Caco-2 (cell line): Measurements from ENCODE around the gene SEZ6. TPM values are rescaled to one million over a fixed set of nuclear protein-coding genes. Genes with fewer than 3 reads are reported as not detected.

Experiments used
- BruUV-seq: library from RNA; stranded (reverse); fragments of 400-500 nt; replicated peaks from 2 replicates; lab custom pipeline; 2021; lab: Mats Ljungman, UMichigan
- CTCF ChIA-PET: fragments of 300-600 bp; sonication (Branson Sonifier 250); formaldehyde crosslinking; loops from one replicate; lab custom pipeline; 2022; ENCODE audit warnings: antibody characterized with exemption; lab: Charles Lee
- POLR2A ChIA-PET: fragments of 300-600 bp; sonication (Branson Sonifier 250); formaldehyde crosslinking; loops from one replicate; lab custom pipeline; 2022; ENCODE audit warnings: antibody characterized with exemption; lab: Charles Lee
- DNase-seq, 2 experiments: peaks; one replicate each; pipeline versions ENCODE4 v3.0.0 to v3.0.0-alpha.2; 2020 to 2022
- H3K27me3 ChIP-seq: replicated peaks from 2 replicates; pipeline ENCODE4 v1.6.0; 2011; ENCODE audit warnings: low read length; ENCODE audit not compliant: control insufficient read depth, insufficient read depth
- H3K36me3 ChIP-seq: 2 replicates; pipeline ENCODE4 v1.5.1; 2011; ENCODE audit warnings: low read length; ENCODE audit not compliant: control insufficient read depth, insufficient read depth
- H3K4me1 ChIP-seq: fragments of 250-450 bp; sonication (Bioruptor Pico); 2 replicates; pipeline ENCODE4 v1.5.1; 2020; ENCODE audit warnings: mild to moderate bottlenecking
- H3K4me3 ChIP-seq: 2 replicates; pipeline ENCODE4 v1.5.1; 2011; ENCODE audit warnings: low read depth, mild to moderate bottlenecking, control low read depth, low read length
- H3K9me3 ChIP-seq: fragments of 250-450 bp; sonication (Bioruptor Pico); 2 replicates; pipeline ENCODE4 v1.5.1; 2020; ENCODE audit warnings: mild to moderate bottlenecking, moderate library complexity
- H3K27ac Mint-ChIP-seq: one replicate; pipeline ENCODE4 v1.8.0; 2022; ENCODE audit warnings: mixed read lengths; ENCODE audit not compliant: unreplicated experiment
- H3K27me3 Mint-ChIP-seq: one replicate; pipeline ENCODE4 v1.8.0; 2022; ENCODE audit warnings: mixed read lengths; ENCODE audit not compliant: insufficient read depth, unreplicated experiment
- H3K36me3 Mint-ChIP-seq: one replicate; pipeline ENCODE4 v1.8.0; 2022; ENCODE audit warnings: mild to moderate bottlenecking, mixed read lengths; ENCODE audit not compliant: insufficient read depth, unreplicated experiment
- H3K4me1 Mint-ChIP-seq: one replicate; pipeline ENCODE4 v1.8.0; 2022; ENCODE audit warnings: low read depth, mixed read lengths; ENCODE audit not compliant: unreplicated experiment
- H3K4me3 Mint-ChIP-seq: one replicate; pipeline ENCODE4 v1.8.0; 2022; ENCODE audit warnings: mild to moderate bottlenecking, moderate library complexity, mixed read lengths; ENCODE audit not compliant: unreplicated experiment
- H3K9me3 Mint-ChIP-seq: one replicate; pipeline ENCODE4 v1.8.0; 2022; ENCODE audit warnings: mixed read lengths; ENCODE audit not compliant: unreplicated experiment
- intact Hi-C: fragments of 100-400 bp; cut with micrococcal nuclease; formaldehyde crosslinking; loops from one replicate; pipeline ENCODE4 v1.10.0; 2022; ENCODE audit not compliant: unreplicated experiment
- total RNA-seq: library from RNA; stranded (reverse); gene quantifications from 2 replicates; pipeline ENCODE4 v1.2.3, GENCODE V29; 2022
- TF ChIP-seq, protein P1 (sequence below), 2 experiments: fragments of 200-600 bp in 1 of 2; IDR thresholded peaks; 1 replicate in 1 of 2; 2 replicates in 1 of 2; pipeline versions ENCODE4 v1.5.1 to v1.8.0; 2011 to 2022; ENCODE audit warnings: antibody characterized with exemption in 1 of 2, control low read depth in 1 of 2, inconsistent platforms in 1 of 2, low read depth in 1 of 2, low read length in 1 of 2, mild to moderate bottlenecking in 1 of 2, moderate library complexity in 1 of 2; ENCODE audit not compliant: insufficient read depth in 1 of 2, severe bottlenecking in 1 of 2, unreplicated experiment in 1 of 2

Gene SEZ6
- total RNA-seq, 1 experiment from 2014 or later, result not detected

DNA sequence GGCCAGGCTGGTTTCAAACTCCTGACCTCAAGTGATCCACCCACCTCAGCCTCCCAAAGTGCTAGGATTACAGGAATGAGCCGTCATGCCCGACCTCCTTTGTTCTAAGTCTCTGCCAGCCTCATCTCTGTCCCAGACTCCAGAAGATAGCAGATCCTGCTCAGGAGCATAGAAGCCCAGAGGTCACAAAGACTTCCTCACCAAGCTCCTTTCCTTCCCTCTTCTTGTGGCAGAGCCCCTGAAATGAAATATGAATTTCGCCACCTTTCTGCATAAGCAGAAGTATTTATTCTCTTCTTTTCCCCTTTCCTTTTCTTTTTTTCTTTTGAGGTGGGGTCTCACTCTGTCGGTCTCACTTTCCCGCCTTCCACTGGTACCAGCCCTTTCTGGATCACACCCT, 25.7 kb upstream of the SEZ6 start:
- intact Hi-C loops, result no loop called here
- H3K9me3 Mint-ChIP-seq, result peaks cover 17% of the 10 kb centered on the region
- no peaks in the 10 kb centered on the region for H3K36me3 ChIP-seq
- H3K27me3 ChIP-seq, result peaks cover 2% of the 10 kb centered on the region; the same call in 1 of the 2 replicates
- H3K4me3 Mint-ChIP-seq, result no peak overlapping the region
- H3K9me3 ChIP-seq, result peaks cover 8% of the 10 kb centered on the region; the same call in 1 of the 2 replicates
- peaks cover 38% of the 10 kb centered on the region for H3K27me3 Mint-ChIP-seq
- no peak for DNase-seq
- BruUV-seq, result no TSS peak
- no peak overlapping the region for H3K4me3 ChIP-seq
- H3K36me3 Mint-ChIP-seq, result no peaks in the 10 kb centered on the region
- no peak overlapping the region for H3K27ac Mint-ChIP-seq
- POLR2A ChIA-PET, result no interaction called here
- no peaks in the 10 kb centered on the region for H3K4me1 ChIP-seq
- CTCF ChIA-PET, result no interaction called here
- TF ChIP-seq, protein P1, sequence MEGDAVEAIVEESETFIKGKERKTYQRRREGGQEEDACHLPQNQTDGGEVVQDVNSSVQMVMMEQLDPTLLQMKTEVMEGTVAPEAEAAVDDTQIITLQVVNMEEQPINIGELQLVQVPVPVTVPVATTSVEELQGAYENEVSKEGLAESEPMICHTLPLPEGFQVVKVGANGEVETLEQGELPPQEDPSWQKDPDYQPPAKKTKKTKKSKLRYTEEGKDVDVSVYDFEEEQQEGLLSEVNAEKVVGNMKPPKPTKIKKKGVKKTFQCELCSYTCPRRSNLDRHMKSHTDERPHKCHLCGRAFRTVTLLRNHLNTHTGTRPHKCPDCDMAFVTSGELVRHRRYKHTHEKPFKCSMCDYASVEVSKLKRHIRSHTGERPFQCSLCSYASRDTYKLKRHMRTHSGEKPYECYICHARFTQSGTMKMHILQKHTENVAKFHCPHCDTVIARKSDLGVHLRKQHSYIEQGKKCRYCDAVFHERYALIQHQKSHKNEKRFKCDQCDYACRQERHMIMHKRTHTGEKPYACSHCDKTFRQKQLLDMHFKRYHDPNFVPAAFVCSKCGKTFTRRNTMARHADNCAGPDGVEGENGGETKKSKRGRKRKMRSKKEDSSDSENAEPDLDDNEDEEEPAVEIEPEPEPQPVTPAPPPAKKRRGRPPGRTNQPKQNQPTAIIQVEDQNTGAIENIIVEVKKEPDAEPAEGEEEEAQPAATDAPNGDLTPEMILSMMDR (IDR thresholded peaks at IDR 0.05; ENCODE audit: insufficient read depth in 1 of 2, low read depth in 1 of 2, low read length in 1 of 2, severe bottlenecking in 1 of 2, unreplicated experiment in 1 of 2), result no peak
- no peaks in the 10 kb centered on the region for H3K4me1 Mint-ChIP-seq

DNA sequence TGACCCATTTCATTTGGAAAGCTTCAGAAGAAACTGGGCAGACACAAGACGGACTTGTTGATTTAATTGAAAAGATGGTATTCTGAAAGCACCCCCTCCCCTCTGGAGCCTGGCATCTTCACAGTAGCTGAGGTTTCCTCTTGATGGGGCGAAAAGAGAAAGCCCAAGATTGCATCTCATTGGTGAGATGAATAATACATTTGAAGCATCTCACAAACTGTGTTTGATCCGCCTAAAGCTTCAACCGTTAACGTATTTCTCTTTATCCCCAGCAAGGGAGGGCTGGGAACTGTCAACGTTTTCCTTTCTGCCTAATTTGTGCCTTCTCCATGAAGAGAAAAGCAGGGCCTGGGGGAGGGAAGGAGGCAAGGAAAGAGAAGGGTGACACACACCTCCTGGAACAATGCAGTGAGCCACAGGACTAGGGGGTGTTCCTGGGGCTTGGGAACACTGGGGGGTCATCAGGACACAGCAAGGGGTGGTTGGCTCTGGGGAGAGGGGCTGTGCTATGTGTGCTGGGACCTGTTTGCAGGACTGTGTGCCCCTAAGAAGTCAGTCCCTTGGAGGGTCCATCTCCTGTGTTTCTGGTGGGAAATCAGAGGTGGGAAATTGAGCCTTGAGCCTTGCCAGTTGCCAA, 18.6 kb upstream of the SEZ6 start:
- Histone ChIP-seq H3K9me3 (no peaks in the 10 kb centered on the region), H3K36me3 (no peaks in the 10 kb centered on the region), H3K4me1 (no peaks in the 10 kb centered on the region), H3K4me3 (no peak overlapping the region), H3K27me3 (no peaks in the 10 kb centered on the region)
- Mint-ChIP-seq H3K4me1 (no peaks in the 10 kb centered on the region), H3K9me3 (no peaks in the 10 kb centered on the region), H3K4me3 (no peak overlapping the region), H3K36me3 (no peaks in the 10 kb centered on the region), H3K27ac (no peak overlapping the region), H3K27me3 (peaks cover 25% of the 10 kb centered on the region)
- ChIA-PET CTCF (no interaction called here), POLR2A (no interaction called here)
- TF ChIP-seq, protein P1 (IDR thresholded peaks at IDR 0.05; ENCODE audit: insufficient read depth in 1 of 2, low read depth in 1 of 2, low read length in 1 of 2, severe bottlenecking in 1 of 2, unreplicated experiment in 1 of 2), result no peak
- no TSS peak for BruUV-seq
- no peak for DNase-seq
- intact Hi-C loops, result loop anchor here (5.0 kb wide), 1 partner anchor 33 kb away; no protein-coding TSS in a partner anchor

DNA sequence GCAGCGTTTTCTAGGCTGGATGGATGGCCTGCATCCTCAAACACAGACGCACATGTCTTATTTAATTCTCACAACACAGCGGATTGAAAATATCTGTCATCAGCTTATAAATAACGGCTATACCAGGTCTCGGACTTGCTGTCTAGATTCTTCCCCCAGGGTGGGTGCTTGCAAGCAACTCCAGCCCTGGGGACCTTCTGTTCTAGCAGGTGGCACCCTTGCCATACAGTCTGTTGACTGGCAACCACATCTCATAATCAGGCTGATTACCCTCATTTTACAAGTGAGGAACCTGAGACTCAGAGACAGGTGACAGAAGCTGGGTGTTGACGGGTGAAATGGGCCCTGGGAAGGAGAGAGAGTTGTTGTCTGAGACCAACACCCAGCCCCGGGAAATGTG, 16.2 kb upstream of the SEZ6 start:
- H3K36me3 Mint-ChIP-seq, result no peaks in the 10 kb centered on the region
- no peaks in the 10 kb centered on the region for H3K9me3 Mint-ChIP-seq
- Histone ChIP-seq H3K36me3 (no peaks in the 10 kb centered on the region), H3K4me3 (no peak overlapping the region), H3K4me1 (no peaks in the 10 kb centered on the region), H3K9me3 (no peaks in the 10 kb centered on the region), H3K27me3 (no peaks in the 10 kb centered on the region)
- no peak overlapping the region for H3K27ac Mint-ChIP-seq
- no TSS peak for BruUV-seq
- no peak overlapping the region for H3K4me3 Mint-ChIP-seq
- CTCF ChIA-PET, result no interaction called here
- DNase-seq, result no peak
- peaks cover 21% of the 10 kb centered on the region for H3K27me3 Mint-ChIP-seq
- TF ChIP-seq, protein P1 (IDR thresholded peaks at IDR 0.05; ENCODE audit: insufficient read depth in 1 of 2, low read depth in 1 of 2, low read length in 1 of 2, severe bottlenecking in 1 of 2, unreplicated experiment in 1 of 2), result no peak
- POLR2A ChIA-PET, result no interaction called here
- no peaks in the 10 kb centered on the region for H3K4me1 Mint-ChIP-seq
- intact Hi-C loops, result loop anchor here (5.0 kb wide), 1 partner anchor 35 kb away; no protein-coding TSS in a partner anchor
